Breast epithelium (tissue), 4 donors: ENCODE data around the gene PKHD1. TPM values are rescaled to one million over a fixed set of nuclear protein-coding genes. Genes with fewer than 3 reads are reported as not detected.

Source experiments
- DNase-seq, 2 donors: peaks; one replicate each; pipeline ENCODE4 v3.0.0-alpha.2; 2019; ENCODE audit warnings: low spot score in 2 of 2
- H3K27ac ChIP-seq, 2 donors: fragments of 200-600 bp; sonication (generic) in 1 of 2; one replicate each; pipeline ENCODE4 v1.5.1; 2016 to 2019; ENCODE audit warnings: mild to moderate bottlenecking in 1 of 2
- H3K27me3 ChIP-seq, 2 donors: fragments of 200-600 bp; sonication (generic) in 1 of 2; one replicate each; pipeline versions ENCODE4 v1.5.1 to v1.6.0; 2017 to 2019; ENCODE audit warnings: control low read depth in 1 of 2, mild to moderate bottlenecking in 1 of 2
- H3K36me3 ChIP-seq: fragments of 200-600 bp; one replicate; pipeline ENCODE4 v1.5.1; 2019
- H3K4me1 ChIP-seq, 2 donors: fragments of 200-600 bp; sonication (generic); one replicate each; pipeline ENCODE4 v1.5.1; 2016 to 2019; ENCODE audit warnings: control low read depth in 1 of 2
- H3K4me3 ChIP-seq, 3 donors: fragments of 200-600 bp; sonication (generic); 1 replicate in 2 of 3; 2 replicates in 1 of 3; pipeline ENCODE4 v1.5.1; 2016 to 2019; ENCODE audit warnings: mild to moderate bottlenecking in 3 of 3, moderate library complexity in 2 of 3
- H3K9me3 ChIP-seq, 2 donors: fragments of 200-600 bp; sonication (generic) in 1 of 2; one replicate each; pipeline ENCODE4 v1.5.1; 2016 to 2019; ENCODE audit warnings: control low read depth in 1 of 2
- CTCF ChIP-seq, 3 donors: fragments of 450-650 bp; IDR thresholded peaks; one replicate each; pipeline ENCODE4 v1.5.1; 2016 to 2017; ENCODE audit warnings: antibody characterized with exemption in 3 of 3, mild to moderate bottlenecking in 3 of 3, moderate library complexity in 3 of 3
- POLR2A ChIP-seq: fragments of 450-650 bp; IDR thresholded peaks from one replicate; pipeline ENCODE4 v1.6.1; 2016; ENCODE audit warnings: antibody characterized with exemption, mild to moderate bottlenecking, moderate library complexity
- POLR2AphosphoS5 ChIP-seq, 3 donors: sonication (generic); formaldehyde crosslinking; IDR thresholded peaks; one replicate each; pipeline ENCODE4 v1.6.1; 2017; ENCODE audit warnings: antibody characterized with exemption in 3 of 3
- intact Hi-C: fragments of 100-400 bp; cut with DNase I; formaldehyde crosslinking; loops from one replicate; pipeline ENCODE4 v1.15.1; 2023; ENCODE audit warnings: low total_unique reads
- total RNA-seq, 3 donors: library from RNA; depleted of rRNA; stranded (reverse); fragments of >200 nt; gene quantifications; one replicate each; pipeline ENCODE4 v1.1.0, GENCODE V29; 2016

Gene PKHD1
- total RNA-seq, 3 donors from 2014 or later: 0.44 to 1.1 (median 0.66) TPM

GRCh38 chr6:51568771-51569170 is 518.6 kb downstream of the PKHD1 start:
- Histone ChIP-seq H3K27ac (no peak overlapping the region), H3K27me3 (no peaks in the 10 kb centered on the region), H3K4me1 (no peaks in the 10 kb centered on the region), H3K36me3 (no peaks in the 10 kb centered on the region), H3K9me3 (peaks cover 0 to 3% of the 10 kb centered on the region in 2 donors), H3K4me3 (no peak overlapping the region)
- intact Hi-C loops: no loop called here
- no peak for DNase-seq
- TF ChIP-seq POLR2A (no peak), POLR2AphosphoS5 (IDR thresholded peaks at IDR 0.05) (no peak), CTCF (IDR thresholded peaks at IDR 0.05) (no peak)

GRCh38 chr6:51565472-51565871 is 521.9 kb downstream of the PKHD1 start:
- Histone ChIP-seq H3K36me3 (no peaks in the 10 kb centered on the region), H3K27me3 (no peaks in the 10 kb centered on the region), H3K9me3 (no peaks in the 10 kb centered on the region), H3K4me1 (no peaks in the 10 kb centered on the region), H3K4me3 (no peak overlapping the region), H3K27ac (no peak overlapping the region)
- intact Hi-C loops: no loop called here
- no peak for TF ChIP-seq POLR2A
- TF ChIP-seq CTCF (IDR thresholded peaks at IDR 0.05): no peak
- TF ChIP-seq POLR2AphosphoS5 (IDR thresholded peaks at IDR 0.05): no peak
- DNase-seq: no peak

Other genes with a start within 250 kb of the PKHD1 start
- not detected for gene IL17A, start 98.8 kb upstream of the PKHD1 start, total RNA-seq
- gene IL17F, start 156.9 kb upstream of the PKHD1 start, total RNA-seq: not detected
- gene MCM3, start 197.1 kb upstream of the PKHD1 start, total RNA-seq: 10 to 100 TPM; 31.2 to 44.5 (median 43.3) TPM